SK-N-SH (cell line): ENCODE measurements around the gene TMEM14B.

Experiments
- CTCF ChIP-seq: fragments of 200-600 bp; sonication (generic); IDR thresholded peaks from 2 replicates; pipeline ENCODE4 v1.6.1; 2017; ENCODE audit warnings: antibody characterized with exemption, mild to moderate bottlenecking, moderate library complexity
- MAX ChIP-seq: IDR thresholded peaks from 2 replicates; pipeline ENCODE4 v1.4.0; 2012; ENCODE audit warnings: low read depth
- RXRA ChIP-seq: IDR thresholded peaks from 2 replicates; pipeline ENCODE4 v1.4.0; 2012; ENCODE audit warnings: low read depth, mild to moderate bottlenecking, borderline replicate concordance

DNA sequence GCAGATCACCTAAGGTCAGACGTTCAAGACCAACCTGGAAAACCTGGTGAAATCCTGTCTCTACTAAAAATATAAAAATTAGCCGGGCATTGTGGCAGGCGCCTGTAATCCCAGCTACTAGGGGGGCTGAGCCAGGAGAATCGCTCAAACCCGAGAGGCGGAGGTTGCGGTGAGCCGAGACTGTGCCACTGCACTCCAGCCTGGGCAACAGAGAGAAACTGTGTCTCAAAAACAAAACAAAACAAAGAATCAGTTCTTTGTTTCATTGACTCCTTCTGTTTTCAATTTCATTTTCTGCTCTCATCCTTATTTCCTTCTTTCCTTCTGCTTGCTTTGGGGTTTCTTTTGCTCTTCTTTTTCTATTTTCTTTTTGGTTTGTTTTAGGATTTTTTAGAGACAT lies 33.6 kb upstream of the TMEM14B start:
- no peak for TF ChIP-seq MAX
- no peak for TF ChIP-seq CTCF
- TF ChIP-seq RXRA, result no peak
